NCI-H187 (cell line): ENCODE results near the gene SEMA5A.

Experiments used
- DNase-seq, 2 experiments: peaks; one replicate each; lab custom pipeline; 2025; lab: John Stamatoyannopoulos, UW

The SEMA5A gene

GRCh38 chr5:9515436-9515835 is 30.4 kb downstream of the SEMA5A start:
- DNase-seq: no peak

GRCh38 chr5:9514968-9515367 is 30.9 kb downstream of the SEMA5A start:
- DNase-seq: no peak

GRCh38 chr5:9513827-9514226 is 32.0 kb downstream of the SEMA5A start:
- DNase-seq: no peak

DNA sequence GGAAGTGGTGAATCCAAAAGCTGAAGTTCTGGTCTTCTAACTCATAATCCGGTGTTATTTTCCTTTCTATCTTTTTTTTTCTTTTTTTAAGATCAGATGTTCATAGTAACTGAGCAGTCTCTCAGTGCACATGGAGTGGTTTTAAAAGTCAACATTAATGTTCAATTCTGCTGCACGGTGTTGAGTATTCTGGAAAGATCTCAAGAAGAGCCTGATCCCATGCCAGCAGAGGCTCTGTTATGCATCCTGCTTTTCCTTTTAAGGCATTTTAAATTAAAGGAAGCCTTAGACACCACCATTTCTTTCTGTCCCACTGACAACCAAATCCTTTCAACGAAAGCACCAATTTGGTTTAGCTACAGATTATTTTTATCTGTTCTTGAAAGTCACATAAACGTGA is 33.4 kb downstream of the SEMA5A start:
- no peak for DNase-seq

DNA sequence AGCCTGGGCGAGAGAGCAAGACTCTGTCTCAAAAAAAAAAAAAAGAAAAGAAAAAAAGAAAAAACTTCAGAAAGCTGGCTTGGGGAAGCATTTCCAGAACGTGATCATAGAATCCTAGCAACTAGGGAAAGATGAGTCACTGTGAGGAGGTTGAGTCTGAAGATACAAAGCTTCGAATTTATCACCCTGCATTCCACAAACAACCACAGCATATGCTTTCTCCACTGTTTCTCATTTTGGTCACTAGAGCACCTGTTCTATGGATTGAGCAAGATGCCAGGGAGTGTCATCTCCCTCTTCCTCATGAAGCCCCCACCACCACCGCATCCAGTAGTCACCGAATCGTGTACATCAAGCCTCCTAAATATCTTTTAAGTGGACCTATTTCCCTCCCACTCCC is 37.9 kb downstream of the SEMA5A start:
- DNase-seq: no peak

DNA sequence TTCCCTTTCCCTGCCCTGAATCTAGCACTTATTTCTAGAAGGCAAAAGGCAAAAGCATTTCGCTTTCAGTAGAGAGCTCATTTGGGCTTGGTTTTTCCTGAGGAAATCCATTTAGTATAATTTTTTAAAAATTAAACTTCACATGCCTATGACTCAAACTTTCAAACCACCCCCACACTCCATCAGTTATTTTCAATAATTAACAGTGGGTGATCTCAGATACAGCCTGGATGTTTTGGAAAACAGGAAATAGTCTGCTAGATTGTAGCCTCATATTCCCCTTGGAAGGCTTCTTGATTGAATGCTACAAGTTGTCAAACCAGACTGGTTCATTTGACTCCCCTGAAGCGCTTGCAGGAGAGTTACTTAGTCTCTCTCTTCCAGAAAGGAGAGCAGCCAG is 40.6 kb downstream of the SEMA5A start:
- no peak for DNase-seq

DNA sequence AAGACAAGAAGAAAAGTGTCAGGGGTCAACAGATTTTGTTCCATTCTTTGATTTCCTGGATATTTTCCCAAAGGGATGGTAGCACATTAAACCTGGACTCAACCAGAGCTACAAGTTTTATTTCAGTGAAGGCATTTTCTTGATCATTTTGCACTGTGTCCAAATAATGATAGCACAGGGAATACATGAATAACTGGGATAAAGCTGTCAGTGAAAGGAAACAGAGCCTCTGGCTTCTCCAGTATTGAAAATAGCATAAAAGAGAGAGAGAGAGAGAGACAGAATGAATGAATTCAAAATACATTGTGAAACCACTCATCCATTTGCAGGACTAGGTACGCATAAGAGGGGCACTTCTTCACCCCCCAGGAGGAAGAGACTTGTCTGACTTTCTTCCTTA is 43.0 kb downstream of the SEMA5A start:
- DNase-seq: no peak

DNA sequence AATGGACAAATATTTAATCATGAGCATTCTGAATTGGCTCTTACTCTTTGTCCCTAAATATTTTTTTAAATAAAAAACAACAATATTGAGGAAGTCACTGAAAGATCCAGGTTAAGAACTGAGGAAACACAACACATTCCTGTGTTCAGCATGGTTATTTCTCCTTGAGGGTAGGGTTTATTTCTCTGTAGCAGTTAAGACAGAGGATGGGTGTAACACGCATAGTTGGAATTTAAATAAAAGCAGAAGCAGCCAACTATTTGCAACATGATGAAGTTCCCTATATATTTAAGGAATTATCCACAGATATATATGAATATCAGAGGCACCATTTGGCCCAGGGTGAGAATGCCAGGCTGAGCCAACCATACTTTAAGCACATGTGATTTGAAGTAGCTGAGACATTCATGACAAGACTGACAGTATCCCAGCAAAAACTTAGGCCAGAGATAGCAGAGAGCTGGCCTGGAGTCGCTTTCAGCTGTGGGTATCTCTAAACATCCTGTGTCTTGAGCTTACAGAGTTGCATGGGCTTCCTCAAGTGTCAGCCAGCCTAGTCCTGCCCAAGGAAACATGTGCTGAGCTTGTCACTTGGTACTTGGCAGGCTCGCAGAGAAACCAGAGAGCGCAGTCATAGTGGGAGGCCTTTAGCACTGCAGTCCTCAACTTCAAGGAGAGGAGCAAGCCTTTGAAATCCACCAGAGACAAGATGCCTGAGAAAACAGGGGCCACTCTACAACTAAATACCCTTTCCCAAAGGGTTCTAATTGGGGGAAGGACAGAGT is 43.6 kb downstream of the SEMA5A start:
- no peak for DNase-seq

DNA sequence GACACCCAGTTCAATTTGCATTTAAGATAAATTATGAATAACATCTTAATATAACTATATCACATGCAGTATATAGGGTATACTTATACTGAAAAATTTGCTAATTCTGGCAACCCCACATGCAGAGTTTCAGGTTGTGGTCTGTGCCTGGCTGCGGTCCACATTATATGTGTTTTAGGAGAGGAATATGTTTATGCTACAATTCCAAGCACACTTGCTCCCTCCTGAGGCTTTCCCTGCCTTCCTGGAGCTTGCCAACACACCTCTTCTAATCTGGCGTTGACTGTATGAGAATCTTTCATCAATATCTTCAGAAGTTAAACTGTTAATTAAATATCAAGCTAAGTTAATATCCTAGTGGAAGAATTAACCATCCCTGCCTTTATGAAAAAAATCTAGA is 45.2 kb downstream of the SEMA5A start:
- DNase-seq: no peak

GRCh38 chr5:9500193-9500592 is 45.7 kb downstream of the SEMA5A start:
- no peak for DNase-seq

- no peak for DNase-seq
Measured at GRCh38 chr5:9499498-9499876, 46.4 kb downstream of the SEMA5A start.

GRCh38 chr5:9498541-9499497 is 47.1 kb downstream of the SEMA5A start:
- DNase-seq: peak; percentile 36 to 48

- peak in 1 of 2 experiments; percentile 19 for DNase-seq
Measured at GRCh38 chr5:9497347-9497746, 48.5 kb downstream of the SEMA5A start.

DNA sequence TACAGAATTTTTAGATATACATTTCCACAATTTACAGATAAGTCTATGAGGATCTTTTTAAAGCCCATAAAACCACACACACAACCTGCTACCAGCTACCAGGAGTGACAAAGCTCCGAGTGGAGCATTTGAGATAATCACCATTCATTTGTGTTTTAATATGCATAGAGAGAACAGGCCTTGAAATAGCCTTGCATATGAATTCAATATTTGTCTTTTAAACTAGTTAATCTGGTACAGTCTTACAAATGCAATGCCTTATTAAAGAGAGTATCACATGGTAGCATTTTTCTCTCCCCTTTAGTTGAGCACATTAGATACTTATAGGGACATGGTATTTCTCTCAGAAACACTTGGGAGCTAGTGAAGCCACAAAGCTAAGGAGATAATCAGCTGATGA is 49.1 kb downstream of the SEMA5A start:
- DNase-seq: no peak

DNA sequence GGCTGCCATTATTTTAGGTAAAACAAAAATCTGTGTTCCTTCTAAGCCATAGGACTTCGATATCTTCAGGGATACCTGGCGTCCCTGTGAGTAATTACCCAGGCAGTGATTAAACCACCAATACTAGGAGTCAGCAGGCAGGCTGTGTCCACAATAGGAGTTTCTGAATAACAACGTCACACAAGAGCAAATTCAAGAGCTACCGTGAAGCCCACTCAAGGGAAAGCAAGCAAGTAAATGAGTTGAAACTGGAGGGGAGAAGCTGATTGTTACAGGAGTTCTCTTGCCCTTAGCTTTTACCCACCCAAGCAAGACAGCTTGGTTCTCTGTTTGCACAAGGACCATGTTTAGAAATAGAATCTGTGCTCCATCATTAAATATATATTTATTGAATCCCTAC is 50.8 kb downstream of the SEMA5A start:
- DNase-seq: no peak

GRCh38 chr5:9494301-9494700 is 51.6 kb downstream of the SEMA5A start:
- no peak for DNase-seq

DNA sequence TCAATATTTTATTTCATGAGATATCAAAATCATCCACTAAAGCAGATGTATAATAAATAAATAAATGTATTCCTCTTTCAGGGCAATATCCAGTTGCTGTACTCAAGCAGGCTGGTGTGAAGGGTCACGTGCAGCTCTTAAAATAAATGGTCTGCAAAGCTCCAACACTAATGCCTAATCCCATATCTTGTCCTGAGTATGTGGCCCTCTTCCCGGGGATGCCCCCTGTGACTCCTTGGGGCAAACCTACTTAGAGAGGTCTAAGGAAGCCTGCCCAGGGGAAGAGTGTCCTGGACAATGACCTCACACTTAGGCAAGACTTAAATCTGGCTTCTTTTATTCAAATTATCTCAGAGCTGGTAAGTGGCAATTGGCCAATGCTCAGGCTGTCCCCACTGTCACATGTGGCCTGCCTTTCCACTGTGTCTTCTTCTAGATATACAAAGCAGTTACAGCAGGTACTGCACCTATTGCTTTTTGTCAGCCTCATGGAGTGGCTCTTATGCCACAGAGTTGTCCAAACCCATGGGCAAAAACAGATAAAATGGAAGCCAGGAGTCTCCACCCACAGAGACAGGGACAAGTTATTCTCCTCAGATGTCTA is 55.3 kb downstream of the SEMA5A start:
- no peak for DNase-seq

- DNase-seq: no peak
Measured at GRCh38 chr5:9483779-9484178, 62.1 kb downstream of the SEMA5A start.

DNA sequence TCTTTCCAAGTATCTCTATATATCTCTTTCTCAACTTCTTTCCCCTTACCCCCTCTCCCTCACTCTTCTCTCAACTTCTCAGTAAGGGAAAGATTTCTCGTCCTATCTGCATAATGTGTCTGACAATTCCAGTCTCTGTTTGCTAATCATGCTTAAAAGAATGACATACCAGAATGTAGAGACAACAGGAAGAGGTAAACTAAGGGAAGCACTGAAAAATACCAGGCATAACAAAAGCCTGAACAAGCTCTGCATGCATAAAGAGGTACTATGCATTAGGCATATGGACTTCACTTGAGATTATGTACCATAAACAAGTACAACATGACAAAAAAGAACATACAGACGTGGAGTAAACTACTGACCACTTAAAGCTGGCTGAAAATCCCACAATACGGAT is 62.6 kb downstream of the SEMA5A start:
- DNase-seq: no peak

DNA sequence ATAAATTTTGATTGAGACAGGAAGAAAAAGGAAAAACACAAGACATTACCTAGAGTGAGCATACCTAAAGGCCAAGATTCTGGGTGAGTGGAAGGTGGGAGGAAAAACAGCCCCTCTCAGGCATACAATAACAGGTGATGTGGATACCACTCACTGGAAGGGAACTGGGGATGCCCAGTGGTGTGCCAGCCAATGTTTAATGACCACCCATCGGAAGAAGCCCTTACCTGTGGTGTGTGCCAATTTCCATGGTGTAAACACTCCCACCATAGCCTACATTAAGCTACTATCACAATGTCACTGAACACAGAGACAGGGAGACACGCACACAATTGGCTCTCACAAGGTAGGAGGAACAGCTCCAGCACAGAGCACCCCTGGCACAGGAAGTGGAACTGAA is 63.5 kb downstream of the SEMA5A start:
- DNase-seq: no peak

GRCh38 chr5:9480499-9480898 is 65.4 kb downstream of the SEMA5A start:
- no peak for DNase-seq

- DNase-seq: no peak
Measured at GRCh38 chr5:9479990-9480389, 65.9 kb downstream of the SEMA5A start.

GRCh38 chr5:9479361-9479760 is 66.5 kb downstream of the SEMA5A start:
- DNase-seq: no peak
